GM12801 (cell line): ENCODE results near the gene GPR142.

Experiments used
- CTCF ChIP-seq: IDR thresholded peaks from one replicate; pipeline ENCODE4 v1.5.1; 2011; ENCODE audit warnings: control low read depth; ENCODE audit not compliant: insufficient read length; ENCODE audit errors: extremely low read depth

GPR142 gene

GRCh38 chr17:74362810-74363498, 4.4 kb upstream of the GPR142 start:
- no peak for TF ChIP-seq CTCF

- no peak for TF ChIP-seq CTCF
These were observed 1.2 kb downstream of the GPR142 start for GRCh38 chr17:74368341-74369081.

- TF ChIP-seq CTCF = no peak
These were observed 1.9 kb downstream of the GPR142 start for GRCh38 chr17:74369221-74369620.

- no peak for TF ChIP-seq CTCF
These were observed 2.6 kb downstream of the GPR142 start for GRCh38 chr17:74369665-74370490.

GRCh38 chr17:74371653-74372147, 4.4 kb downstream of the GPR142 start:
- TF ChIP-seq CTCF = no peak

- no peak for TF ChIP-seq CTCF
These were observed 5.1 kb downstream of the GPR142 start for GRCh38 chr17:74372426-74372825.

- TF ChIP-seq CTCF = no peak
These were observed 6.7 kb downstream of the GPR142 start for GRCh38 chr17:74373838-74374606.
